AG09319 (cell line): Measurements from ENCODE around the gene GSTM1.

Source experiments
- DNase-seq: peaks from one replicate; pipeline ENCODE4 v3.0.0-alpha.2; 2010; ENCODE audit warnings: low read depth; ENCODE audit errors: extremely low read depth
- CTCF ChIP-seq: IDR thresholded peaks from 2 replicates; pipeline ENCODE4 v1.5.1; 2011; ENCODE audit warnings: low read depth, mild to moderate bottlenecking, inconsistent platforms, low read length, moderate library complexity

GSTM1 gene

DNA sequence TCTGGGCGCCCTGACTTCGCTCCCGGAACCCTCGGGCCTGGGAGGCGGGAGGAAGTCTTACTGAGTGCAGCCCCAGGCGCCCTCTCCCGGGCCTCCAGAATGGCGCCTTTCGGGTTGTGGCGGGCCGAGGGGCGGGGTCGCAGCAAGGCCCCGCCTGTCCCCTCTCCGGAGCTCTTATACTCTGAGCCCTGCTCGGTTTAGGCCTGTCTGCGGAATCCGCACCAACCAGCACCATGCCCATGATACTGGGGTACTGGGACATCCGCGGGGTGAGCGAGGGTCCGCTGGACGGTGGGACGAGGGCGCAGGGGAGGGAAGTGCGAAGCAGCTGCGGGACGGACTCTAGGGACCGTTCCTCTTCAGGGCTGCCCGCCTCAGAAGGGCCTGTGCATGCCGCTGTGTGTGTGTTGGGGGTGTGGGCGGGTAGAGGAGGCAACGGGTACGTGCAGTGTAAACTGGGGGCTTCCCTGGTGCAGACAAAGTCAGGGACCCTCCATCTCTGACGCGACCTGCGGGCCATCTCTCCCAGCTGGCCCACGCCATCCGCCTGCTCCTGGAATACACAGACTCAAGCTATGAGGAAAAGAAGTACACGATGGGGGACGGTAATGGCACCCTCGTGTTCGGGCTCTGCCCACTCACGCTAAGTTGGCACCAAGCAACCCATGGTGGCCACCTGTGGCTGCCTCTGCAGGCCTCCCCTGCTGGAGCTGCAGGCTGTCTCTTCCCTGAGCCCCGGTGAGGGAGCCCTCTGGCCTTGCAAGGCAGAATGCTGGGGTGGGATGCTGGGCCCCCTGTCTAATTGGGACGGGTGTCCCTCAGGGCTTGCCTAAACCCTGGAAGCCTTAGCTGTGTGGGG, at the start of gene GSTM1:
Gene GSTM1 (plus strand): TSS at position 177 of the 859 bp plus-strand sequence. CDS start 57 bp downstream, at position 234.
- TF ChIP-seq CTCF, result no peak
- DNase-seq, result no peak

DNA sequence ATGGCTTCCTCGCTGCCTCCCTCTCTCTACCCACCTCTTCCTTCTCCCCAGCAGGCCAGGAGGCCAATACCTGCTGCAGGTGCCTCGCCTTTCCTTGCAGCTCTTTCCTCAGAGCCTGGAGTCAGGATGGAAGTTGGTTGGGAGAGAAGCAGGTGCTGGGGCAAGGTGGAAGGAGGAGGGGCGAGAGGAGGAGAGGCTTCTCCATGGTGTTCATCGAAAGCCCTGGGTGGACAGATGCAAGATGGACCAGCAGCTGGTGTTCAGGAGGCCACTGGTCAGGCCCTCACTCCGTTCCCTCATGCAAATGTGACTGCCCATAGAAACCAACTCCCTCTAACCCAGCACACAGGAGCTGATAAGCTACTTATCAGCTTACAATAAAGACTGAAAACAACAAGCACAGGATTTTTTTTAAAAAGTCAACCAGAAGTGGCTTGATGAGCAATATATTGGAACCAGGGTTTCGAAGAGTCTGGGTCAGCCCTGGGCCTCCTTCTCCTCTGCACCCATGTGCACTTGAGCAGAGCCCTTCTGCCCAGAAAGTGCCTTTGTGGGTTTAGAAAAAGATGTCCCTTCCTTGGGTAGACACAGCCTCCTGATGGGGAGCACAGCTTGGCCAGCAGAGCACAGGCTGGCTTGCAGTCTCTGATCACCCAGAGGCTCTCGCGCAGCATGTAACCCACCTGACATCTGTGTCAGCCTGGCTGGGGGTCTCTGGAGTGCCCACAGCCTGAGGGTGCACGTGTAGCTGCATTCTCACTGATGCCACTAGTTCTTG, 48.4 kb upstream of the GSTM1 start:
- TF ChIP-seq CTCF, result no peak
- no peak for DNase-seq

DNA sequence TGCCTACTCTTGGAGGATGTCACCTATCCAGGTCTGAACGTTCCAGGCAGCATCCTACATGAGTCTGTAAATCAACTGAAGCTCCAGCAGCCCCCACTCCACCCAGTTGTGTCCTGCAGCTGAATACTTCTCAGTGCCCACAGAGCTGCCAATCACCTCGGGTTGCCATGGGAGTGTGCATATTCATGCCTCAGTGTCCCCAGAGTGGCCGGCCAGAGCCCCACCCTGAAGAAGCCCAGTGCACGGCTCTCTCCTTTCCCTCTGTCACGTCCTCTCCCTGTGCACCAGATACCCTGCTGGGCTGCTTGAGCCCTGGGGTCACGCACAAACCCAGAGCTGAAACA, 47.8 kb upstream of the GSTM1 start:
- TF ChIP-seq CTCF, result no peak
- DNase-seq, result no peak

GRCh38 chr1:109640285-109640865, 47.2 kb upstream of the GSTM1 start:
- no peak for DNase-seq
- TF ChIP-seq CTCF, result peak; percentile 97

DNA sequence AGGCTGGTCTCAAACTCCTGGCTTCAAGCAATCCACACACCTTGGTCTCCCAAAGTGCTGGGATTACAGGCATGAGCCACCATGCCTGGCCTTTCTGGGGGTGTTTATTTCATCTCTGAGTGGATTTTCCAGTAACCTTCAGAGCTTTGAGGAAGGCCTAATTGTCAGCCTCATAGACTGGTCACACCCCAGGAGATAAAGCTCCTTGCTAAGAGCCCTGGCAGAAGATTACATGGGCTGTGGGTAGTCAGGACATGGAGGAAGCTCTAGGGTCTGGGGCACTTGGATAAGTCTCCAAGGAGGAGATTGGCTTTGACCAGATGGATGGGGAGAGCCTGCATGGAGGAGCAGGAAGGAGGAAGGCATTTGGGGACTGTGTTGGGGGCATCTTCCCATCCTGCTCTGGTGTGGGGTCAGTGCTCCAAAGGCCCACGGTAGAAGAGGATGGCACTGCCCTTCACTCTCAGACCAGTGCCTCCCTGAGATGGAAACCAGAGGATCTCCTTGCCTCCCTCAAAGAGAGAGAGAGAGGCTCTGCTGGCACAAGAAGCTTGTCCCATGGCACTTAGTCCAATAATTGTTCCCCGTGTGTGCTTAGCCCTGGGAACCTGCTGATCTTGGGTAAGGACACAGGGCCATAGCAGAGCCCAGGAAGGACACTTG, 46.4 kb upstream of the GSTM1 start:
- no peak for TF ChIP-seq CTCF
- DNase-seq, result no peak

DNA sequence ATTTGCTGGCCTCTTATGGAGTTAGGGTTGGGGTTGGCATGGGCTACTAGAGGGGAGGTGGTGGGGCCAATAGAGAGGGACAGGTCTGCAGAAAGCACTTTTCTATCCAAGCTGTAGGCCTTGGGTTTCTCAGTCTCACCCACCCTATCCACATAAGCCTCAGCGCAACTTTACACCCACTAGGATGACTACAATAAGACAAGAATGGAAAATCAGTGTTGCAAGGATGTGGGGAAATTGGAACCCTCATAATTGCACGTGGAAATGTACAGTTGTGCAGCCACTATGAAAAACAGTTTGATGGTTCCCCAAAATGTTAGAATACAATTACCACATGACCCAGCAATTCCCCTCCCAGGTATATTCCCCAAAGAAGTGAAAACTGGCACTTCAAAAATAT, 45.8 kb upstream of the GSTM1 start:
- no peak for TF ChIP-seq CTCF

More for the DNA sequence above, 45.8 kb upstream of the GSTM1 start:
- DNase-seq, result no peak
